GM23338 (cell line): ENCODE measurements around the gene RFWD3. TPM values are rescaled to one million over a fixed set of nuclear protein-coding genes. Genes with fewer than 3 reads are reported as not detected.
A peak's percentile ranks its signal among the peaks of the same experiment; 100 is the strongest.
"Not testable (repeated sequence)": the region's sequence is repeated elsewhere in the genome, so short reads cannot be mapped to it uniquely, and the experiment has no call there.

Experiments used
- ATAC-seq: fragments of 200-7000 bp; cut with Tn5 transposase; 3 replicates; pipeline ENCODE4 v1.9.1; 2020
- DNase-seq: peaks from one replicate; pipeline ENCODE4 v3.0.0-alpha.2; 2015; ENCODE audit warnings: low spot score
- H2AFZ ChIP-seq: fragments of 200-600 bp; sonication (generic); 2 replicates; pipeline ENCODE4 v1.8.0; 2016; ENCODE audit warnings: antibody characterized with exemption, mild to moderate bottlenecking, moderate library complexity
- H3F3A ChIP-seq: fragments of 200-600 bp; sonication (generic); replicated peaks from 2 replicates; pipeline ENCODE4 v1.8.0; 2017; ENCODE audit warnings: antibody characterized with exemption, mixed run types, low read depth
- H3K27ac ChIP-seq: fragments of 200-600 bp; sonication (generic); 2 replicates; pipeline ENCODE4 v1.6.1; 2016; ENCODE audit warnings: low read depth
- H3K27me3 ChIP-seq: fragments of 200-600 bp; sonication (generic); 2 replicates; pipeline ENCODE4 v1.8.0; 2016; ENCODE audit warnings: mild to moderate bottlenecking, mixed run types, moderate library complexity; ENCODE audit not compliant: insufficient read depth
- H3K36me3 ChIP-seq: fragments of 200-600 bp; sonication (generic); 2 replicates; pipeline ENCODE4 v1.8.0; 2016; ENCODE audit warnings: mild to moderate bottlenecking; ENCODE audit not compliant: insufficient read depth
- H3K4me1 ChIP-seq: fragments of 200-600 bp; sonication (generic); 2 replicates; pipeline ENCODE4 v1.8.0; 2016; ENCODE audit warnings: mild to moderate bottlenecking, moderate library complexity; ENCODE audit not compliant: insufficient read depth
- H3K4me2 ChIP-seq: fragments of 200-600 bp; sonication (generic); 2 replicates; pipeline ENCODE4 v1.7.1; 2017; ENCODE audit warnings: mixed run types
- H3K4me3 ChIP-seq: fragments of 200-600 bp; sonication (generic); 2 replicates; pipeline ENCODE4 v1.6.1; 2016; ENCODE audit warnings: mixed run types
- H3K79me2 ChIP-seq: fragments of 200-600 bp; sonication (generic); replicated peaks from 2 replicates; pipeline ENCODE4 v1.8.0; 2017; ENCODE audit warnings: mild to moderate bottlenecking; ENCODE audit not compliant: insufficient read depth
- H3K9me2 ChIP-seq: fragments of 200-600 bp; sonication (generic); 2 replicates; pipeline ENCODE4 v1.8.0; 2017; ENCODE audit not compliant: insufficient read depth
- H4K20me1 ChIP-seq: fragments of 200-600 bp; sonication (generic); replicated peaks from 2 replicates; pipeline ENCODE4 v1.8.0; 2017; ENCODE audit warnings: mild to moderate bottlenecking; ENCODE audit not compliant: insufficient read depth
- H3K27ac Mint-ChIP-seq: 2 replicates; pipeline ENCODE4 v1.8.0; 2020; ENCODE audit warnings: inconsistent platforms, mild to moderate bottlenecking, moderate library complexity, mixed read lengths
- H3K27me3 Mint-ChIP-seq: 3 replicates; pipeline ENCODE4 v1.8.0; 2022; ENCODE audit warnings: low read depth, mild to moderate bottlenecking, moderate library complexity, mixed read lengths, inconsistent platforms; ENCODE audit not compliant: insufficient read depth, poor library complexity
- H3K36me3 Mint-ChIP-seq: 3 replicates; pipeline ENCODE4 v1.8.0; 2021; ENCODE audit warnings: low read depth, mild to moderate bottlenecking, inconsistent platforms, moderate library complexity, mixed read lengths
- H3K4me1 Mint-ChIP-seq: 3 replicates; pipeline ENCODE4 v1.8.0; 2020; ENCODE audit warnings: mild to moderate bottlenecking, inconsistent platforms, mixed read lengths
- H3K4me3 Mint-ChIP-seq: 3 replicates; pipeline ENCODE4 v1.8.0; 2021; ENCODE audit warnings: moderate library complexity, mild to moderate bottlenecking, inconsistent platforms, mixed read lengths
- H3K9me3 Mint-ChIP-seq: 3 replicates; pipeline ENCODE4 v1.8.0; 2020; ENCODE audit warnings: moderate library complexity, mild to moderate bottlenecking, inconsistent platforms, mixed read lengths
- CREB1 ChIP-seq: fragments of 250-450 bp; sonication (Bioruptor Pico); IDR thresholded peaks from 2 replicates; pipeline ENCODE4 v1.5.0; 2020; ENCODE audit warnings: low read depth, mild to moderate bottlenecking, moderate library complexity
- CTCF ChIP-seq, 2 experiments: fragments of 200-600 bp in 1 of 2; sonication (generic) in 1 of 2; conservative IDR thresholded peaks; 2 replicates each; pipeline versions ENCODE4 v1.5.1 to v1.6.1; 2016 to 2017; ENCODE audit warnings: antibody characterized with exemption in 2 of 2, low read depth in 2 of 2, mild to moderate bottlenecking in 2 of 2, moderate library complexity in 1 of 2
- ETS1 ChIP-seq: IDR thresholded peaks from 2 replicates; pipeline ENCODE4 v1.6.1; 2016; ENCODE audit warnings: antibody characterized with exemption
- JUNB ChIP-seq: IDR thresholded peaks from one replicate; pipeline ENCODE4 v1.6.1; 2016; ENCODE audit warnings: antibody characterized with exemption; ENCODE audit not compliant: unreplicated experiment
- NANOG ChIP-seq: IDR thresholded peaks from 2 replicates; pipeline ENCODE4 v1.6.1; 2016; ENCODE audit warnings: antibody characterized with exemption, borderline replicate concordance
- REST ChIP-seq: IDR thresholded peaks from one replicate; pipeline ENCODE4 v1.6.1; 2018; ENCODE audit warnings: antibody characterized with exemption; ENCODE audit not compliant: unreplicated experiment
- STAT1 ChIP-seq: IDR thresholded peaks from one replicate; pipeline ENCODE4 v1.6.1; 2016; ENCODE audit warnings: antibody characterized with exemption; ENCODE audit not compliant: unreplicated experiment
- ZNF114 ChIP-seq: fragments of 250-450 bp; sonication (Bioruptor Pico); IDR thresholded peaks from 2 replicates; pipeline ENCODE4 v1.5.0; 2020; ENCODE audit warnings: mild to moderate bottlenecking, moderate library complexity
- ZNF331 ChIP-seq: fragments of 250-450 bp; sonication (Bioruptor Pico); IDR thresholded peaks from 2 replicates; pipeline ENCODE4 v1.5.0; 2020; ENCODE audit warnings: low read depth, mild to moderate bottlenecking, moderate library complexity
- ZNF462 ChIP-seq: fragments of 250-450 bp; sonication (Bioruptor Pico); IDR thresholded peaks from 2 replicates; pipeline ENCODE4 v1.5.0; 2020; ENCODE audit warnings: mild to moderate bottlenecking, moderate library complexity
- polyA plus RNA-seq: library from polyadenylated mRNA; unstranded; fragments of >200 nt; fragmentation: Nextera tagmentation; extraction: Ambion mirVana; gene quantifications from 2 replicates; pipeline ENCODE4 v1.2.1, GENCODE V29; 2016
- total RNA-seq: library from RNA; depleted of rRNA; stranded (reverse); fragments of >200 nt; shearing (Covaris generic); gene quantifications from 2 replicates; pipeline ENCODE4 v1.2.3, GENCODE V29; 2014

Gene RFWD3
- total and polyA plus RNA-seq, 2 experiments from 2014 or later: 27.6 to 113 TPM

- H3K4me1 ChIP-seq, H3K9me3 Mint-ChIP-seq, H3K4me2 ChIP-seq, H3K27me3 ChIP-seq, H3K4me3 ChIP-seq, H3K4me1 Mint-ChIP-seq, H3K9me2 ChIP-seq, H3K4me3 Mint-ChIP-seq, DNase-seq, ATAC-seq, H3K27me3 Mint-ChIP-seq, H3K27ac ChIP-seq, H2AFZ ChIP-seq: not testable (repeated sequence)
- Histone ChIP-seq H3K79me2 (peaks cover 92% of the 10 kb centered on the region), H3F3A (peaks cover 19% of the 10 kb centered on the region), H3K36me3 (peaks cover 72% of the 10 kb centered on the region), H4K20me1 (peaks cover 73% of the 10 kb centered on the region)
- peak overlapping the region; percentile 40; the same call in 1 of the 2 replicates for H3K27ac Mint-ChIP-seq
- peaks cover 77% of the 10 kb centered on the region for H3K36me3 Mint-ChIP-seq
Measured at GRCh38 chr16:74652883-74653282, 13.8 kb downstream of the RFWD3 start.

GRCh38 chr16:74652249-74652648, 14.4 kb downstream of the RFWD3 start:
- Histone ChIP-seq H3K9me2 (no peaks in the 10 kb centered on the region), H3K36me3 (peaks cover 78% of the 10 kb centered on the region), H3K27ac (no peak overlapping the region), H3F3A (peaks cover 19% of the 10 kb centered on the region), H3K4me1 (no peaks in the 10 kb centered on the region), H4K20me1 (peaks cover 74% of the 10 kb centered on the region), H3K79me2 (peaks cover 91% of the 10 kb centered on the region), H2AFZ (no peak overlapping the region), H3K27me3 (no peaks in the 10 kb centered on the region), H3K4me2 (no peak overlapping the region), H3K4me3 (no peak overlapping the region)
- no peak for DNase-seq
- Mint-ChIP-seq H3K9me3 (no peaks in the 10 kb centered on the region; the same call in 2 of the 3 replicates), H3K36me3 (peaks cover 77% of the 10 kb centered on the region), H3K27me3 (peaks cover 1% of the 10 kb centered on the region), H3K4me1 (no peaks in the 10 kb centered on the region), H3K27ac (no peak overlapping the region), H3K4me3 (no peak overlapping the region)
- no peak for ATAC-seq
- TF ChIP-seq STAT1 (no peak), JUNB (no peak), NANOG (no peak), CREB1 (CRISPR knock-in tag) (no peak), CTCF (conservative IDR thresholded peaks at IDR 0.05; ENCODE audit: low read depth in 2 of 2) (no peak), REST (no peak), ZNF331 (CRISPR knock-in tag) (no peak), ZNF462 (CRISPR knock-in tag) (no peak), ZNF114 (CRISPR knock-in tag) (no peak), ETS1 (no peak)
